ENCODE measurements around the gene CBX4.

The CBX4 gene

GRCh38 chr17:79839356-79840268 is at the start of gene CBX4:
Gene CBX4, minus strand, starts transcription at chr17:79839440. Its CDS starts 189 bp downstream, at chr17:79839251.
- peak; percentile 54 for DNase-seq

GRCh38 chr17:79888009-79888540 is 48.8 kb upstream of the CBX4 start:
- no peak for DNase-seq

- no peak for DNase-seq
Measured at GRCh38 chr17:79887451-79887991, 48.3 kb upstream of the CBX4 start.

GRCh38 chr17:79883202-79883601 is 44.0 kb upstream of the CBX4 start:
- DNase-seq = no peak

- DNase-seq = no peak
Measured at GRCh38 chr17:79878329-79878947, 39.2 kb upstream of the CBX4 start.

GRCh38 chr17:79877041-79877440 is 37.8 kb upstream of the CBX4 start:
- no peak for DNase-seq

GRCh38 chr17:79875511-79875910 is 36.3 kb upstream of the CBX4 start:
- DNase-seq = no peak

- DNase-seq = no peak
Measured at GRCh38 chr17:79874329-79874981, 35.2 kb upstream of the CBX4 start.

GRCh38 chr17:79873583-79873982 is 34.3 kb upstream of the CBX4 start:
- no peak for DNase-seq

- DNase-seq = no peak
Measured at GRCh38 chr17:79872762-79873161, 33.5 kb upstream of the CBX4 start.

GRCh38 chr17:79871131-79871530 is 31.9 kb upstream of the CBX4 start:
- DNase-seq = no peak

- no peak for DNase-seq
Measured at GRCh38 chr17:79870540-79870939, 31.3 kb upstream of the CBX4 start.

GRCh38 chr17:79866791-79867518 is 27.7 kb upstream of the CBX4 start:
- DNase-seq = no peak

GRCh38 chr17:79865351-79866210 is 26.3 kb upstream of the CBX4 start:
- DNase-seq = no peak

- DNase-seq = no peak
Measured at GRCh38 chr17:79864617-79865250, 25.5 kb upstream of the CBX4 start.

GRCh38 chr17:79864147-79864546 is 24.9 kb upstream of the CBX4 start:
- DNase-seq = no peak

GRCh38 chr17:79862771-79863440 is 23.7 kb upstream of the CBX4 start:
- no peak for DNase-seq

GRCh38 chr17:79862238-79862637 is 23.0 kb upstream of the CBX4 start:
- no peak for DNase-seq

- DNase-seq = peak; percentile 6
Measured at GRCh38 chr17:79861413-79862216, 22.4 kb upstream of the CBX4 start.
